H9 (cell line): ENCODE results near the gene FCSK. TPM values are rescaled to one million over a fixed set of nuclear protein-coding genes. Genes with fewer than 3 reads are reported as not detected.

Experiments
- DNase-seq: peaks from one replicate; pipeline ENCODE4 v3.0.0-alpha.2; 2017
- H2AFZ ChIP-seq: one replicate; pipeline ENCODE4 v1.6.1; 2013; ENCODE audit warnings: mild to moderate bottlenecking, low read length, control low read depth, moderate library complexity
- H2AK5ac ChIP-seq: 2 replicates; pipeline ENCODE4 v1.6.1; 2013; ENCODE audit warnings: low read length, control low read depth, mixed read lengths; ENCODE audit not compliant: insufficient read length
- H2BK120ac ChIP-seq: one replicate; pipeline ENCODE4 v1.6.1; 2013; ENCODE audit warnings: low read depth, mild to moderate bottlenecking, low read length, control low read depth, inconsistent platforms; ENCODE audit not compliant: poor library complexity, severe bottlenecking
- H2BK12ac ChIP-seq: 2 replicates; pipeline ENCODE4 v1.6.1; 2013; ENCODE audit warnings: low read length, control low read depth, mixed read lengths, low read depth; ENCODE audit not compliant: insufficient read length
- H2BK15ac ChIP-seq: 2 replicates; pipeline ENCODE4 v1.6.1; 2013; ENCODE audit warnings: low read depth, low read length, control low read depth
- H2BK20ac ChIP-seq: one replicate; pipeline ENCODE4 v1.6.1; 2013; ENCODE audit warnings: low read depth, mild to moderate bottlenecking, low read length, control low read depth, inconsistent platforms; ENCODE audit not compliant: poor library complexity, severe bottlenecking
- H2BK5ac ChIP-seq: 2 replicates; pipeline ENCODE4 v1.6.1; 2013; ENCODE audit warnings: low read length, control low read depth, mixed read lengths; ENCODE audit not compliant: insufficient read length
- H3K14ac ChIP-seq: 2 replicates; pipeline ENCODE4 v1.6.1; 2013; ENCODE audit warnings: low read length, control low read depth; ENCODE audit not compliant: insufficient read depth
- H3K18ac ChIP-seq: 2 replicates; pipeline ENCODE4 v1.6.1; 2013; ENCODE audit warnings: low read depth, mild to moderate bottlenecking, mixed read lengths, low read length, control low read depth; ENCODE audit not compliant: insufficient read length
- H3K23ac ChIP-seq: 2 replicates; pipeline ENCODE4 v1.6.1; 2013; ENCODE audit warnings: low read length, control low read depth, mixed read lengths, low read depth; ENCODE audit not compliant: insufficient read length
- H3K23me2 ChIP-seq: 2 replicates; pipeline ENCODE4 v1.6.1; 2013; ENCODE audit warnings: low read depth, mild to moderate bottlenecking, mixed read lengths, low read length, control low read depth; ENCODE audit not compliant: insufficient read length, poor library complexity, severe bottlenecking
- H3K27ac ChIP-seq: 2 replicates; pipeline ENCODE4 v1.5.1; 2013; ENCODE audit warnings: low read length, control low read depth, mixed read lengths, low read depth; ENCODE audit not compliant: insufficient read length
- H3K27me3 ChIP-seq: 2 replicates; pipeline ENCODE4 v1.6.1; 2013; ENCODE audit warnings: low read length, control low read depth, inconsistent platforms; ENCODE audit not compliant: insufficient read depth
- H3K4ac ChIP-seq: 2 replicates; pipeline ENCODE4 v1.6.1; 2013; ENCODE audit warnings: low read depth, mild to moderate bottlenecking, control low read depth, inconsistent platforms, low read length, moderate library complexity
- H3K4me1 ChIP-seq: 2 replicates; pipeline ENCODE4 v1.6.1; 2013; ENCODE audit warnings: low read length, control low read depth, inconsistent platforms; ENCODE audit not compliant: insufficient read depth
- H3K4me2 ChIP-seq: 2 replicates; pipeline ENCODE4 v1.6.1; 2013; ENCODE audit warnings: low read length, control low read depth, mixed read lengths; ENCODE audit not compliant: insufficient read length, insufficient read depth
- H3K56ac ChIP-seq: 2 replicates; pipeline ENCODE4 v1.6.1; 2013; ENCODE audit warnings: low read depth, mild to moderate bottlenecking, mixed read lengths, low read length, control low read depth; ENCODE audit not compliant: insufficient read length
- H3K79me1 ChIP-seq: 2 replicates; pipeline ENCODE4 v1.6.1; 2013; ENCODE audit warnings: low read depth, mild to moderate bottlenecking, moderate library complexity, low read length, control low read depth, inconsistent platforms; ENCODE audit not compliant: insufficient read depth, poor library complexity, severe bottlenecking
- H3K79me2 ChIP-seq: 2 replicates; pipeline ENCODE4 v1.6.1; 2013; ENCODE audit warnings: low read length, control low read depth, inconsistent platforms; ENCODE audit not compliant: insufficient read depth
- H3K9ac ChIP-seq: 2 replicates; pipeline ENCODE4 v1.6.1; 2013; ENCODE audit warnings: low read length, control low read depth, mixed read lengths; ENCODE audit not compliant: insufficient read length; ENCODE audit errors: extremely low read depth
- H3K9me3 ChIP-seq: one replicate; pipeline ENCODE4 v1.6.1; 2013; ENCODE audit warnings: low read depth, low read length, inconsistent platforms; ENCODE audit not compliant: control insufficient read depth
- H3T11ph ChIP-seq: one replicate; pipeline ENCODE4 v1.6.1; 2013; ENCODE audit warnings: mild to moderate bottlenecking, low read length, control low read depth, inconsistent platforms
- H4K20me1 ChIP-seq: one replicate; pipeline ENCODE4 v1.6.1; 2013; ENCODE audit not compliant: control insufficient read depth, insufficient read length, insufficient read depth
- H4K5ac ChIP-seq: 2 replicates; pipeline ENCODE4 v1.6.1; 2013; ENCODE audit warnings: low read depth, mild to moderate bottlenecking, mixed read lengths, low read length, control low read depth; ENCODE audit not compliant: insufficient read length
- H4K8ac ChIP-seq: replicated peaks from 2 replicates; pipeline ENCODE4 v1.6.1; 2013; ENCODE audit warnings: low read length, control low read depth, mixed read lengths, low read depth; ENCODE audit not compliant: insufficient read length
- H4K91ac ChIP-seq: 2 replicates; pipeline ENCODE4 v1.6.1; 2013; ENCODE audit warnings: low read depth, mild to moderate bottlenecking, moderate library complexity, mixed read lengths, low read length, control low read depth; ENCODE audit not compliant: insufficient read length
- H3K27ac Mint-ChIP-seq, 3 experiments: 2 replicates in 2 of 3; 3 replicates in 1 of 3; pipeline ENCODE4 v1.8.0; 2020 to 2021; ENCODE audit warnings: mixed read lengths in 3 of 3, mild to moderate bottlenecking in 1 of 3, moderate library complexity in 1 of 3
- H3K27me3 Mint-ChIP-seq: 2 replicates; pipeline ENCODE4 v1.8.0; 2021; ENCODE audit warnings: low read depth, mild to moderate bottlenecking, moderate library complexity, mixed read lengths
- H3K36me3 Mint-ChIP-seq, 3 experiments: 2 replicates in 2 of 3; 3 replicates in 1 of 3; pipeline ENCODE4 v1.8.0; 2020 to 2021; ENCODE audit warnings: low read depth in 3 of 3, mixed read lengths in 3 of 3; ENCODE audit not compliant: insufficient read depth in 1 of 3
- H3K4me1 Mint-ChIP-seq, 2 experiments: 2 replicates each; pipeline ENCODE4 v1.8.0; 2020; ENCODE audit warnings: mixed read lengths in 2 of 2
- H3K4me3 Mint-ChIP-seq, 2 experiments: 2 replicates in 1 of 2; 3 replicates in 1 of 2; pipeline ENCODE4 v1.8.0; 2020 to 2021; ENCODE audit warnings: mild to moderate bottlenecking in 2 of 2, mixed read lengths in 2 of 2, moderate library complexity in 1 of 2
- H3K9me3 Mint-ChIP-seq, 2 experiments: 2 replicates in 1 of 2; 3 replicates in 1 of 2; pipeline ENCODE4 v1.8.0; 2020; ENCODE audit warnings: mild to moderate bottlenecking in 2 of 2, mixed read lengths in 2 of 2, moderate library complexity in 1 of 2
- WGBS: extraction: QIAGEN DNeasy Blood & Tissue Kit; methylation state at CpG from one replicate; pipeline ENCODE4 v1.1.7; 2013; ENCODE audit warnings: missing lambda C conversion rate, low lambda C conversion rate, mixed read lengths; ENCODE audit not compliant: insufficient read length; ENCODE audit errors: extremely low coverage; 5-methylcytosine and 5-hydroxymethylcytosine counted together
- total RNA-seq: library from RNA; stranded (reverse); gene quantifications from 2 replicates; pipeline ENCODE4 v1.2.1, GENCODE V29; 2021
- TF ChIP-seq, protein P1 (sequence below): fragments of 200-600 bp; sonication (generic); conservative IDR thresholded peaks from 3 replicates; pipeline ENCODE4 v1.8.0; 2021; ENCODE audit warnings: antibody characterized with exemption, mild to moderate bottlenecking

Gene FCSK
- total RNA-seq, 1 experiment from 2014 or later, result 6.5 TPM

DNA sequence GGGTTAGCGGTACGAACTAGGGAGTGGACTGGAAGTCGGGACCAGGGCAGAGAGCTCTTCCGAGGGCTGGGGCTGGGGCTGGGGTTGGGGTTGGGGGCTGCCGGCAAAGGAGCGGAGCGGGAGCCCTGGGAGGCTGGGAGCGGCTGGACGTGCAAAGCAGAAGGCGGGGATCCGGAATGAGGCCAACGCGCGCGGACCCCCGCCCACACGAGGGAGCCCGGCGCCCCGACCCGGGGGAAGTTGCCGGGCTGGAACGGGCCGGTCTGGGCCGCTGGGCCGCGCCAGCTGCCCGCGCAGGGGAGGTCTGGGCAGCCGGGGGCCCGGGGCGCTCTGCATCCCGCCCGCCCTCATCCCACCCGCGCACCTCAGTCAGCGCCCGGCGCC lies 15.8 kb upstream of the FCSK start:
- no peak overlapping the region for H3K27ac ChIP-seq

More for the DNA sequence above, 15.8 kb upstream of the FCSK start:
- Histone ChIP-seq H3T11ph (no peak overlapping the region), H3K23ac (no peak overlapping the region), H4K20me1 (no peaks in the 10 kb centered on the region), H2AFZ (no peak overlapping the region), H2BK15ac (no peak overlapping the region), H3K4me1 (peaks cover 7% of the 10 kb centered on the region), H3K9me3 (no peaks in the 10 kb centered on the region), H4K91ac (no peak overlapping the region), H2BK120ac (no peak overlapping the region), H2BK12ac (no peak overlapping the region), H3K4ac (no peak overlapping the region), H3K56ac (no peak overlapping the region), H3K18ac (no peak overlapping the region), H2BK5ac (no peak overlapping the region), H3K14ac (no peak overlapping the region), H4K5ac (no peak overlapping the region), H2AK5ac (no peak overlapping the region), H3K23me2 (peaks cover 11% of the 10 kb centered on the region), H4K8ac (no peak overlapping the region), H2BK20ac (no peak overlapping the region), H3K27me3 (no peaks in the 10 kb centered on the region), H3K4me2 (peak overlapping the region; percentile 91), H3K79me2 (peaks cover 11% of the 10 kb centered on the region; the same call in 1 of the 2 replicates), H3K79me1 (no peaks in the 10 kb centered on the region), H3K9ac (peak overlapping the region; percentile 50)
- peaks cover 0 to 2% of the 10 kb centered on the region in 2 experiments; a peak in 1 of 5 replicates for H3K9me3 Mint-ChIP-seq
- peak overlapping the region; percentile 32 to 95 (median 89); a peak in 2 of 7 replicates for H3K27ac Mint-ChIP-seq
- H3K27me3 Mint-ChIP-seq, result no peaks in the 10 kb centered on the region; the same call in 1 of the 2 replicates
- TF ChIP-seq, protein P1, sequence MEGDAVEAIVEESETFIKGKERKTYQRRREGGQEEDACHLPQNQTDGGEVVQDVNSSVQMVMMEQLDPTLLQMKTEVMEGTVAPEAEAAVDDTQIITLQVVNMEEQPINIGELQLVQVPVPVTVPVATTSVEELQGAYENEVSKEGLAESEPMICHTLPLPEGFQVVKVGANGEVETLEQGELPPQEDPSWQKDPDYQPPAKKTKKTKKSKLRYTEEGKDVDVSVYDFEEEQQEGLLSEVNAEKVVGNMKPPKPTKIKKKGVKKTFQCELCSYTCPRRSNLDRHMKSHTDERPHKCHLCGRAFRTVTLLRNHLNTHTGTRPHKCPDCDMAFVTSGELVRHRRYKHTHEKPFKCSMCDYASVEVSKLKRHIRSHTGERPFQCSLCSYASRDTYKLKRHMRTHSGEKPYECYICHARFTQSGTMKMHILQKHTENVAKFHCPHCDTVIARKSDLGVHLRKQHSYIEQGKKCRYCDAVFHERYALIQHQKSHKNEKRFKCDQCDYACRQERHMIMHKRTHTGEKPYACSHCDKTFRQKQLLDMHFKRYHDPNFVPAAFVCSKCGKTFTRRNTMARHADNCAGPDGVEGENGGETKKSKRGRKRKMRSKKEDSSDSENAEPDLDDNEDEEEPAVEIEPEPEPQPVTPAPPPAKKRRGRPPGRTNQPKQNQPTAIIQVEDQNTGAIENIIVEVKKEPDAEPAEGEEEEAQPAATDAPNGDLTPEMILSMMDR, result no peak
- H3K4me3 Mint-ChIP-seq, result peak overlapping the region; percentile 94 to 96
- H3K36me3 Mint-ChIP-seq, result peaks cover 7 to 15% (median 8%) of the 10 kb centered on the region in 3 experiments; a peak in 5 of 7 replicates
- no CpG with 5 or more reads among the region's 39 CpGs for WGBS
- no peak for DNase-seq
- H3K4me1 Mint-ChIP-seq, result peaks cover 36 to 38% of the 10 kb centered on the region in 2 experiments
